Forelimb muscle (tissue), 1 donor: ENCODE measurements around the gene SRRM4. TPM values are rescaled to one million over a fixed set of nuclear protein-coding genes. Genes with fewer than 3 reads are reported as not detected.
"Not testable (repeated sequence)": the region's sequence is repeated elsewhere in the genome, so short reads cannot be mapped to it uniquely, and the experiment has no call there.

ENCODE experiments used
- DNase-seq: peaks from one replicate; pipeline ENCODE4 v3.0.0-alpha.2; 2013; ENCODE audit warnings: low read depth
- polyA plus RNA-seq: library from polyadenylated mRNA; unstranded; fragments of 120-200 nt; gene quantifications from one replicate; pipeline ENCODE4 v1.2.1, GENCODE V29; 2013; ENCODE audit not compliant: insufficient read length

SRRM4 gene
- polyA plus RNA-seq, 1 donor: 0.22 TPM

DNA sequence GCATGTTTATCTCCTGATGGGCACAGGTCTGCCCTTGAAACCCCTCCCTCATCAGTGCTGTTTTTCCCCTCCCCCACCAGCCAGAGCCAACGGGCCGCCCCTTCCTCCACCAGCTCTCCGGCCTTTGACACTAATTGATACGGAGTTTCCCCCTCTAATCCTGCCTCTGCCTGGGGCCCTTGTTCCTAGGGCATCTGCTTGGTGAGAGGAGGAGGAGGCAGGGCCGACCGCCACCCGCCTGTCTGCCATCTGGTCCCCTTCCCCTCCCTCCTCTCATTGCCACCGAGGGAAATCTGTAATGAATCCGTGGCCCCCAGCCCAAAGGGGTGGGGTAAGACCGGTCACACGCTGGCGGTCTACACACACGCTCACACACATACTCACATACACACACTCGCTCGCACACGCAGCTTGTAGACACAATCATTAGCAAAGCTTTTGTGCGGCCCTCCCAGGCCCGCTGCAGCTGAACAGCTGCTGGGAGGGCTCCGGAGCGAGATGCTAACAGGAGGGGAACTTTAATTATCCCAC lies 27.4 kb downstream of the SRRM4 start:
- DNase-seq: no peak

- no peak for DNase-seq
Observed at GRCh38 chr12:119011231-119011630, 29.9 kb downstream of the SRRM4 start.

GRCh38 chr12:119012179-119012578 lies 30.8 kb downstream of the SRRM4 start:
- no peak for DNase-seq

DNA sequence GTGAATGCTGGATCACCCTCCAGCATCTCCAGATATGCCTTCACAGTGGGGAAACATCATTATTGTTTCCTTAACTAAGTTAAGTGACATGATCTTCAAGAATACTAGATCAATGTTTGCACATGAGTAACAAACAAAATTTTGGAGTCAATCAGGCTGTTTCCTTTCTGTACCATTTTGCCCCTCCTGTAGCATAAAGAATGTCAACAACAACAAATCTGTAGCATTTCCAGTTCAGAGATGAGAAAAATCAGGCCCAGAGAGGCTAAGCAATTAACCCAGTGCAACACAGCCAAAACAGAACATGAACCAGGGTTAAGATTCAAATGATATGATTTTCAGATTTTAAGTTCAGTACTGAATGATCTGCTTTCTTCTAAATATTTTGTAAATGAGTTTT lies 31.7 kb downstream of the SRRM4 start:
- DNase-seq: no peak

DNA sequence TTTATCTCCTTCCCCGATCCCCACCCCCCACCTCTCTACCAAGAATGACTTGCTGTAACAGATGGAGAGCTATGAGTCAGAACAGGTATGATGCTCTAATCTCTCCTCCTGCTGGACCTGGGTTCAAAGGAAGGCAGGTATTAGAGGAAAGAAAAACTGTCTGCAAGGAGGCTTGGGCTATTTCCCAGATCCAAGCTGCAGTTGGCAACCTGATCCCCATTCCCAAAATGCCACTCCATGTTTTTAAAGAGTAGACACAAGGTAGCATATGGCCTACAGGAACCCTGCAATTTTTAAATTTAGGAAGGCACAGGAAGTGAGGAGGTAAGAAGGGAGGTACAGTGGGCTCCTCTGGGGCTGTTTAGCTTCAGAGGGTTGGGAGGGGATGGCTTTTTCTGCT lies 33.0 kb downstream of the SRRM4 start:
- no peak for DNase-seq

DNA sequence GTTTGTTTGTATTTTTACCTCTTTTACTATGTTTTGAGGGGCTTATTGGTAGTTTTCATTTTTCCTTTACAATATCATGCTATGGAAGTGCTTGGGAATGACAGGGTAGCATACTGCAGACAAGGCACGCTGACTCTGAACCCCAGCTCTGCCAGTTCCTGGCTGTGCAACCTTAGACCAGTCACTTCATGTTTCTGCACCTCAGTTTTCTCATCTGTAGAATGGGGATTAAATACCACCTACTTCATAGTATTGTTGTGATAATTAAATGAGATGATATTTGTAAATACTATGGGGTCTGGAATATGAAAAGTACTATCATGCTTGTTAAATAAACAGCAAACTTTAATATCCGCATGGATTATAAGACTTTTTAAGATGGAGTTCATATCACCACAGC lies 35.4 kb downstream of the SRRM4 start:
- DNase-seq: no peak

- DNase-seq: no peak
Observed at GRCh38 chr12:119019166-119019565, 37.8 kb downstream of the SRRM4 start.

GRCh38 chr12:119020406-119021360 lies 39.3 kb downstream of the SRRM4 start:
- no peak for DNase-seq

DNA sequence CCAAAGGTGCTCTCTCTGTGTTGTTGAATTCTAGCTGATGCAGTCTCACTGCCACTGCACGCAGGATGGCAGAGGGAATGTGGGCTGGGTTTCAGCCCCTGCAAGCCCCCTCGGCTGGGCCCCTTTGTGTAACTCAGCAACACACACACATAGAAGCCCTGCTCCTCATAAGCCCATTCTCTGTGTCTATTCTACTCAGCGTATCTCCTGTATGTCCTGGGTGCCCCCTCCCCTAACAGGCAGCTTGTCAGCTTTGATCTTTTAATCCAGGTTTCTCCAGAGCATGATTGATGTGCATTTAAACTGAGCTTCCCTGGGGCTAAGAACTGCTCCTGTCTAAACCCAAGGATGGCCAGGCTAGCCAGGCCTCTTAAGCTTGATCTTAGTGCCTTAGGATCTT lies 43.0 kb downstream of the SRRM4 start:
- DNase-seq: no peak

- DNase-seq: no peak
Observed at GRCh38 chr12:119025786-119026185, 44.4 kb downstream of the SRRM4 start.

DNA sequence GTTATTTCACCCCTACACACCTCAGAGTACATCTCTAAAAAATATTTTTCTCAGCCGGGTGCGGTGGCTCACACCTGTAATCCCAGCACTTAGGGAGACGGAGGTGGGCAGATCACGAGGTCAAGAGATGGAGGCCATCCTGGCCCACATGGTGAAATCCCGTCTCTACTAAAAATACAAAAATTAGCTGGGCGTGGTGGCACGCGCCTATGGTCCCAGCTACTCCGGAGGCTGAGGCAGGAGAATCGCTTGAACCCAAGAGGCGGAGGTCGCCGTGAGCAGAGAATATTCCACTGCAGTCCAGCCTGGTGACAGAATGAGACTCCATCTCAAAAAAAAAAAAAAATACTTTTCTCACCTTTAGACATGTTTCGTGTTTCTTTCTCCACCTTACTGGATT lies 52.0 kb downstream of the SRRM4 start:
- DNase-seq: not testable (repeated sequence)

DNA sequence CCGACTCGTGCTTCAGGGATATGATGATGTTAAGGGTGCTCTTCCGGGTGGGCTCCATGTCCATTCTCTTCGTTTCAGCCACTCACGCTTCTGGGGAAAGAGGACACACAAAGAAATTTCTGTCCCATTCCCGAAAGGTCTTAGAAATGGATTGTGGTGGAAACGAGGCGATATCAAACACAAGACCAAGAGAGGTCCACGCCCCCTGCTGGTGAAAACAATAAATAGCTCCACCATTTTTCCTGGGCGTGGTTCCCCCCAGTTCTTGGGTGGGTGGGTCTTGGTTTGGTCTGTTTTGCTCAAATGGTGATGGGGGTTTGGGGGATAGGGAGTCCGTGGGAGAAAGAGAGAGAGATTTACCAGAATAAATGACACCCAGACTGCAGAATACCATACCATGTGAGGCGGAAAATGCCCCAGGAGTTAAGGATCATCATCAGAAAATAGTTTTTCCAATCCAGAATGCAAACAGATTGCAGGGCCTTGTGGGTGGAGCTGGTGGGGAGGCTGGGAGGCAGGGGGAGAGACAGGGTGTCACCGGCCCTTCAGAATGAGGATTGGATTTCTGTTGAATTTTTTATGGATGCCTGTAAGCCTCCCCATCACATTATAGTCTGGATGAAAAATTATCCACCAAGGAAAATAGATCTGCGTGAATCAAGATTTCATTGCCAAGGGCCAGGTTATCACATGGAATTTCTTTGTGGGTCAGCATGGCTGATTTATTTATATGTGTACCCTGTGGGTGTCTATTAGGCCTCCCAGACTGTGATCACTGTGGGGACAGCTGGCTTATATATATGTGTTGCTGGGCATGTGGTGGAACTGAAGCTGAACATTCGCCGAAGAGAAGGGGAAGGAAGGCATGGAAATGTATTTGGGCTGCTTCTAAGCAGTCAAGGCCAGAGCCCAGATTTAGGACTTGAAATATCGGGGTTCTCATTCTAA lies 55.8 kb downstream of the SRRM4 start:
- no peak for DNase-seq

DNA sequence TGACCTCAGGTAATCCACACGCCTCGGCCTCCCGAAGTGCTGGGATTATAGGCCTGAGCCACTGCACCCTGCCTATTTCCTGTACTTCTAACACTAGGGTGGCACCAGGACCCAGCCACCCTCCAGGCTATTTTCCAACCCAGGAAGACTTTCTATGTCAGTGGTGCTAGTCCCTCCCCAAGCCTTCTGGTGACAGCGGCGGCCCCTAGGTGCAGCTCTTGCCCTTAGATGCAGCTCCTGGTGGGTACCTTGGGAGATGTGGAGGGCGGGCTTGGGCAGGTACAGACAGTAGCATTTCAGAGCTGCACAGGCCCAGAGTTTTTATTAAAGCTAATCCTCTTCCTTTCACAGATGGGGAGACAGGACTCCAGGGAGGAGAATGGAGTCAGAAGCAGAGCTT lies 62.8 kb downstream of the SRRM4 start:
- DNase-seq: no peak

DNA sequence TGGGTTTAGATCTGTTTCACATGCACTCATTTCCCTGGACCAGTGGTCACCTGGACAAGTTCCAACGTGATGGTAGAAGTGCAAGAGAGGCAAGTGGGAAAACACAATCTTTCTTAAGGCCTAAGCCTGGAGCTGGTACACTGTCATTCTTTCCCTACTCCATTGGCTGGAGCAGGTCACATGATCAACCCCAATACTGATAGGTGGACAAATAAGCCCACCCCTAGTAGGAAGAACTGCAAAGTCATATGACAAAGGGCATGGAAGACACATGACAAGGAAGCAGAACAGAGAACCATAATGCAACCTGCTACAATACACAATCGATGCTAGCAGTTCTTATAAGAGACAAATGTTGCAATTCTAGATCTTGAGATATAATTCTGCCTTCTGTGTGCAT lies 66.3 kb downstream of the SRRM4 start:
- DNase-seq: no peak

DNA sequence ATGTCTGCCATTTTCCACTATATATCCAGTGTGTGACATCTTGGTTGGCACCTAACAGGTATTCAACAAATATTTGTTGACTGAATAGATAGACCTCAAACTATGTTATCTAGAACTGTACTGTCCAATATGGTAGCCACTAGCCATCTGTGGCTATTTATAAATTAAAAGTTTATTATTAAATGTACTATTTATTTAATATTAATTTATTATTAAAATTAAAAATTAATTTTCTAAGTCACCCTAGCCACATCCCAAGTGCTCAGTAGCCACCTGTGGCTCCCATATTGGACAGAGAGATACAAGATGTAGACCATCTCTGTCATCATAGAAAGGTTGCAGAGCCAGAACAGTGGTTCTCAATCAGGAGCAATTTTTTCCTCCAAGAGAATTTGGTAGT lies 69.3 kb downstream of the SRRM4 start:
- DNase-seq: no peak

DNA sequence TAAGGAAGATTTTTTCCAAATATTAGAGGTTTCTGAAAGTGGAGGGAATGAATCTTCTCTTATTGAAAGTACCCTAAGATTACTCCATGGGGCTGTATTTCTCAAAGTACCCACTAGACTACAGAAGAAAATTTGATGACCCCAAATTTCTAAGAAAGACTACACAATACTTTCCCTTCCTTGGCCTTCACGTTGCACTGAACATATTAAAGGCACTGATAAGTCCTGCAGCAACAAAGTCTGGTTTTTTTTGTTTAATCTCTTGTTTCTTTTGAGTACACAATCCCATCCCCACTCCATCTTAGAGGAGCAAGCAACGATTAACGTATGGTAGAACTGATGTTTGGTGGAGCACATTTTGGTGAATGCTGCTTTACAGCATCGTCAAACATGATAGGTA lies 70.1 kb downstream of the SRRM4 start:
- no peak for DNase-seq

DNA sequence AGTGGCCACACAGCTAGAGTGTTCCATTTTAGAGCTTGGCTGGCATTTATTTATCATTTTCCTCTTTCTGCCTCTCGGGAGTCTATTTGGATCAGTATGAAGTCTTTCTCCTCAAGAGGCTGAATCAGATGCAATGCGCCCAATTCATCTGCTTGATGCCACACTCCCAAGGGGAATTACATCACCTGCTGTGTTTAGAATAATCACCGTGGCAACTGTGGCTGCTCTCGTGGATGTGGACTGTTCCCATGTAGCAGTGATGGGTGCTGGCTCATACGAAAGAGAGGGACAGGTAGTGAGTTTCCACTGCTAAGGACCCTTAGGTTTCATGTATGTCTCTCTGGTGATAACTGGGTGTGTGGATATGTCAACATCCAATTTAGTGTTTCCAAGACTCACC lies 70.7 kb downstream of the SRRM4 start:
- DNase-seq: no peak

GRCh38 chr12:119055977-119056376 lies 74.6 kb downstream of the SRRM4 start:
- no peak for DNase-seq

DNA sequence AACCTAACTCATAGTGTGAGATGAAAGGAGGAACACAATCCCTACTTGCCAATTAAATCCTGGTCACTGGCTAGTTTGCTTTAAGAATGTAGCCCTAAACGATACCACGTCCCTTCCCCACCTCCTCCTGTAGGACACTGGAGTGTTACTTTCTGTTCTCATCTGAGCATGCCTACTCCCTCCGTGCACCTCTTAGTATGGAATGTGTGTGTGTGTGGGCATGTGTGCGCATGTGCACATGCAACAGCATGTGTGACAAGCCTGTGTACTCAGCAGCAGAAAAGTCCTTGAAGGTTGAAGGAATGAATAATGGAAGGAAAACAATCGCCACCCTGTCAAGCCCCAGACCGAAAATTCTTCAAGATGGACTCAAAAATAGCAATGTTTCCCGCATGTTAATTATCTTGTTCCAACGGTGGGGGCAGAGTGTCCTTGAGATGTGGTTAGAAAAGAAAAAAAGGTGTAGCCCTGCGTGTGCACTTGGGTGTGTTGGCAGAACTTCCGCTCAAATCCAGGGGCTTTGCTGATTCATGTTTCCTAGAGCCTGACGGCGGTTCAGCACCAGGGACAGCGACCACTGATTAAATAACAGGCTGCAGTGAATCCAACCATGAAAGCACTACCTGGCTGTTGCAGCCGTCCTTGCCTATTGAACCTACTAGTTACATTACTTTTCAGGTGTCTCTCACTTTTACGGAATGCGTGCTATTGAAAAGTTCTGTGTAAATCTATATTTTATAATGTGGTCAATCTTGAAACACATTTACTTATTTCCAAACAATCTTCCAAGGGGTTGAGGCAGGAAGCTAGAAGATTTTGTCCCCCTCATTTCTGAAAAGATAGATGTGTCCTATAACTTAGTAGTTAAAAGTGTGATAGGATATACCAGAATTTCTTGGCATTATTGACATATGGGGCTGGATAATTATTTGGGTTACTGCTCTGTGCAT lies 79.8 kb downstream of the SRRM4 start:
- peak; percentile 35 for DNase-seq

GRCh38 chr12:119068129-119068856 lies 87.0 kb downstream of the SRRM4 start:
- DNase-seq: no peak
